HG03139 (cell line): ENCODE data around the gene SLA2.
"Not testable (repeated sequence)": the region's sequence is repeated elsewhere in the genome, so short reads cannot be mapped to it uniquely, and the experiment has no call there.

ENCODE experiments used
- ATAC-seq: cut with Tn5 transposase; IDR thresholded peaks from one replicate; pipeline ENCODE4 v1.9.1; 2021; ENCODE audit not compliant: unreplicated experiment

SLA2 gene

DNA sequence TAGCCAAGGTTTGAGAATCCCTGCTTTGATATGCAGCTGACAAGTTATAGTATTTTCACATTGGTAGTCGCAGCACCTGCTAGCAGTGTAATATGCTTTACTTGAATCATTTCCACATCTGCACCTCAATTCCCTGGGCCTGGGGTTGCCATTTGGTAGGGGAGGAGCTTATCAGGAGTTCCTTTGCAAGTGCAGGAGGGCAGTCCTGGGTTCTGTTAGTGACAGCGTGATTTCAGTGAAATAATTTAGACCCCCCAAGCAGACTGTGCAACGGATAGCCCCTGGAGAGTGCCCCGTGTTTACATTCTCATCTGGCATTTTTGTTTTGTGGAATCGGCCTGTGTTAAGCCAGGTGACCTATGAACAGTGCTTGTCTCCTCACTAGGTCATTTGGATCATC lies 34.4 kb downstream of the SLA2 start:
- no peak for ATAC-seq

GRCh38 chr20:36608388-36608728 lies 37.6 kb downstream of the SLA2 start:
- not testable (repeated sequence) for ATAC-seq

DNA sequence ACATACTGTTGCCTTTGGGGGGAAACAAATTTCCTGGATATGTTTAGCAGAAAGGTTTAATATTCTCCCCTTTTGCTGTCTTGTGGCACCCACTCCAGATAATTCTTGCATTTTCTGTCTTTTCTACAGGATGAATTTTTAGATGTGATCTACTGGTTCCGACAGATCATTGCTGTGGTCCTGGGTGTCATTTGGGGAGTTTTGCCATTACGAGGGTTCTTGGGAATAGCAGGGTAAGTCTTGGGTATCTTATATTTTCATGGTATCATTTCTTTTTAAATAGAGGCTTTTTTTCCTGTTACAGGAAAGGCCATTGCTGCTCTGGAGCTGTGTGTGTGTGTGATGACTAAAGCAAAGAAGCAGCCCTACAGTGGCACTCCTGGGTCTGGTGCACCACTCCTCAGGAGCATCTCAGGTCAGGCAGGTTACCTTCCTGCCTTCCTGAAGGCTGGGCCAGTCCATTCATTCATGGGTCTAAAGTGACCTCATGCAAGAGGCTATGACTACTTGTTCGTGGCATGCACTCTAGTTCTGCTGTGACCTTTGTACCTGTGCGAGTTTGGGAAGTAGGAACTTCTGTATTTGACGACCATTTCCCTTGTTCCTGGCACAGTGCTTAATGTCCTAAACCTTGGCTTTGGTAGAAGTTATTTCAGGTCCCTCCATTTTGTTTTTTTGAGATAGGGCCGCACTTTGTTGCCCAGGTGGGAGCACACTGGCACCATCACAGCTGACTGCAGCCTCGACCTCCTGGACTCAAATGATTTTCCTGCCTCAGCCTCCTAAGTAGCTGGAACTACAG lies 38.2 kb downstream of the SLA2 start:
- ATAC-seq, result no peak

DNA sequence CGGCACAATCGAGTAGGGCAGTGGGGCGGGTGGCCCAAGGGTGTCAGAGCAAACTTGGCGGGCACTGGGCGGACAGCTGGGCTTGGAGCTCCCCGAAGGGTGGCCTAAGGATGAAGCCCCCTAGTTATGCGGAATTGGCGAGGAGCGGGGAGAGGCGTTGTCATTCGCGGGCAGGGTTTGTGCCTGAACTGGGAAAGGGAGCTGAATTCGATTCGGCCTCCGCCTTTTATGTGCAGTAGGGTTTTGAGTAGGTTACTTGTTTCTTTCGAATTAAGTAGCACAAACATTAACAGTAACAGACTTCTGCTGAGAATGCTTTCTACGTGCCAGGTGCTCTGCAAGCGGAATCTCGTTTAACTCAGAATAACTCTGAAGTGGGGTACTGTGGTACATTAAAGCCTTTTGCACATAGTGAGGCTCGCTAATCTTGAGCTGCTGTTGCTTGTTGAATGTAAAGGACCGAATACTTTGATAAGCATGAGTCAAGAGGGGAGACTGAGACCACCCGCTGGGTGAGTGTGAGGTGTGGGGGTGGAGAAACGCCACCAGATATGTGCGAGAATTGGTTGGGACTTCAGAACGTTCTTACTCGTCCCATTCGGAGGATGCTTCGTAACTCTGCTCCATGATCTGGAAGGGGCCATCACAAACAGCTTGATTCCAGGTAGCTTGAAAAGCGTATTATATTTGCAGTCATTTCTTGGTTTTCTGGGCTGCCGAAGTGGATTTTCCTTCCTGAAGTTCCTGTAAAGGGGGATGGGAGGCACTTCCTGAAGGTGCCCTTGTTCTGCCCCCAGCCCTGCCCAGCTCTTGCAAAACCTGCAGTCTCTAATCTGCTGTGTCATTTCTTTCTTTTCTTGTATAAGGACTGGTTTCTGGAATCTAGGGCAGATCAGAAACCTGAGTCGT lies 39.6 kb downstream of the SLA2 start:
- ATAC-seq, result no peak

DNA sequence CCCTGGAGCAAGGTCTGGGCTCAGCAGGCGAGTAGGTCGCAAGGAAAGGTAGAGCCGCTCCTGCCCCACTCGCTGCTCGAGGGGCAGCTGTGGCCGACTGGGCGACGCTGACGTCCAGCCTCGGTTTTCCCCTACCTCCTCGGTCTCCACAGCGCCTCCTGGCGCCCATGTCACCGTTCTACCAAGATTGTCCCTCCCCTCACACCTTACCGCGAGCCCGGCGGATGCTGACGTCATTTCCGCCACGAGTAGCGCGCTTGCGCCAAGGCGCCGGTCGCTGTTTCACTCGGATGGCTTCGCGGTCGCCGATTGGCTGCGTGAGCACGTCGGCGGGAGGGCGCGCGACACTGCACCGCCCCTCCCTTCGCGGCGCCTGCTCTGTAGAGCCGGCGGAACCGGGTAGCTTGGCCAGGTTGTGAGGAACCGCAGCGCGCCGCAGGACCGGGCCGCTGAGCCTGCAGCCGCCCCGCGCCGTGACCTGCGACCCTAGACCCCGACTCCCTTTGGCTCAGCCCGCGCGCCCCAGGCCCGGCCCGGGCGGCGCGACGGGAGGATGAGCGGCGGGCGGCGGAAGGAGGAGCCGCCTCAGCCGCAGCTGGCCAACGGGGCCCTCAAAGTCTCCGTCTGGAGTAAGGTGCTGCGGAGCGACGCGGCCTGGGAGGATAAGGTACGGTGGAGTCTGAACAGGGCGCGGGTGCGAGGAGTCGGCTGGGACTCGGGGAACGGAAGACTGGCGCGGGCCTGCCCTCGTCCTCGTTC lies 40.4 kb downstream of the SLA2 start, which contains the start of gene RAB5IF:
TSS of gene RAB5IF (plus strand) at position 381 of the 759 bp plus-strand sequence. CDS start at position 554, 173 bp downstream.
- peak; percentile 76 for ATAC-seq

GRCh38 chr20:36604952-36605398 lies 41.0 kb downstream of the SLA2 start:
- peak; percentile 26 for ATAC-seq

GRCh38 chr20:36601540-36601939 lies 44.5 kb downstream of the SLA2 start:
- ATAC-seq, result no peak

DNA sequence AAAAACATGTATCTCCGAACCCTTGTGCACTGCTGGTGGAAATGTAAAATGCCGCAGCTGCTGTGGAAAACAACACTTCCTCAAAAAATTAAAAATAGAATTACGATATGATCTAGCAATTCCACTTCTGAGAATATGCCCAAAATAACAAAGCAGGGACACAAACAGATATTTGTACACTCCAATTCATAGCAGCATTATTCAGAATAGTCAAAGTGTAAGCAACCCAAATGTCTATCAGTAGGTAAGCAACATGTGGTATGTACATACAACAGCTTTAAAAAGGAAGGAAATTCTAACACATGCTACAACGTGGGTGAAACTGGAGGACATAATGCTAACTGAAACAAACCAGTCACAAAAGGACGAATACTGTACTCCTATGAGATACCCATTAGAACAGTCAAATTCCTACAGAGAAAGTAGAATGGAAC lies 46.1 kb downstream of the SLA2 start:
- no peak for ATAC-seq

DNA sequence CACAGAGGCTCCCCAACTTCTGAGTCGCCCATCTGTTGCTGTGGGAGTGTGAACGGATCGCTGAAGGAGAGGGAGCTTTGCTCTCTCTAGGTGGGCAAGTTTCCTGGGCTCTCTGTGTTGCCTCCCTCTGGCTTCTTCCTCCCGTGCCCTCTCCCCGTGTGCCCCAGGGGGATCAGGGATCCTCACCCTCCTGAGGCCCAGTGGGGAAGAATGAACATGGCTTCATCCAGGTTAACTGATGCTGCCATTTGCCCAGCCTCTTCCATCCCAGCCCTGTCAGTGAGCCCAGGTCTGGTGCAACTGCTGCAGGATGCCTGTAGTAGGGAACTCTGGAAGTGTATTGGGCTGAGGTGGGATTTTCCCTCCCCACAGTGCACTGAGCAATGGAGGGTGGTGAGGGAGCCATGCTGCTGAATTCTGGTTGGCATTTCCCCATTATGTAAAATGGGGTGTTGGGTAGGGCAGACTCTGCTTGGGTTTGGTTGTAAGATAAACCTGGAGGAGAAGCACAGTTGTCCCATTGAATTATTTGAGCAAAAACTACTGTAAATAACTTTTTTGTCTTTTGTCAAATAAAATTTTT lies 52.6 kb downstream of the SLA2 start:
- ATAC-seq, result no peak

GRCh38 chr20:36591854-36592641 lies 53.9 kb downstream of the SLA2 start:
- no peak for ATAC-seq

DNA sequence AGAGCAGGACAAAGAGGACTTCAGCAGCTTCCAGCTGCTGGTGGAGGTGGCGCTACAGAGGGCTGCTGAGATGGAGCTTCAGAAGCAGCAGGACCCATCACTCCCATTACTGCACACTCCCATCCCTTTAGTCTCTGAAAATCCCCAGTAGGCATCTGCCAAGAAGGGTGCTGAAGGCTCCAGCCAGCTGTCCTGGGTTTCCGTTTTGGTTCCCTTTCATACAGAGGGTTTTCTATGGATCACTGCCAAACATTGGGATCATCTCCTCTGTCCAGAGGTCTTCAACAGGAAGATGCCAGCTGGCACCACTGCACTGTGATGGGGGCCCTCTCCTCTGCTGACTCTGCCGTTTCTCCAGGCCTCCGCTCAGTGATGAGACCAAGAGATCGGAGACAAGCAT lies 54.7 kb downstream of the SLA2 start:
- no peak for ATAC-seq

GRCh38 chr20:36587388-36588070 lies 58.5 kb downstream of the SLA2 start:
- no peak for ATAC-seq

DNA sequence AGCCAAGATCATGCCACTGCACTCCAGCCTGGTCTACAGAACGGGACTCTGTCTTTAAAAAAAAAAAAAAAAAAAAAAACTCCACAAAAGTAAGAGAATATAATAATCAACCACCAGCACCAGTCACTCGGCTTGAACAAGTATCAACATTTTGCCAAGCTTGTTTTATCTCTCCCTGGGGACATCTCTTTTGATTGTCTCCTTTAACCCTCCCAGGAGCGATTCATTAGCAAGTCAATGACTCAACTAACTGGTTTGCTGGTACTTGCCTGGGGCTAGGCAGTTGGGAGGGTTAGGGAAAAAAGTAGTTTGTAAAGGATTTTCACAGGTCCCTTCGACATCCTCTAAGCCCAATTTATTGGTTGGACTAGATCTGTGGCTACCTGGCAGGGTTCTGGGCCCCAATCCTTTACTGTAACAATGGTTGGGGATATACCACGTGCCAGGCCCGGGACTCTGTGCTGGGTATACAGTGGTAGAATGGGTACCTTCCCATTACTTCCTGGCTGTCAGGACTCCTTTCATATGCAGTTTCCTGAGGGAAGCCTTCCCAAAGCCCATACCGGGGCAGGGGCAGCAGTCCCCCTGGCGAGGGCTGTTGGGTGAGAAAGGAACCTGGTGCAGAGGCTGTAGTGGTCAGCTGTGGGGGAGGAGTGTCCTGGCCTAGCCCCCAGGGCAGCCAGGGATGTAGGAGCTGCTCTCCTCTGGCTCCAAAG lies 60.4 kb downstream of the SLA2 start:
- no peak for ATAC-seq

GRCh38 chr20:36584018-36584481 lies 61.9 kb downstream of the SLA2 start:
- no peak for ATAC-seq

DNA sequence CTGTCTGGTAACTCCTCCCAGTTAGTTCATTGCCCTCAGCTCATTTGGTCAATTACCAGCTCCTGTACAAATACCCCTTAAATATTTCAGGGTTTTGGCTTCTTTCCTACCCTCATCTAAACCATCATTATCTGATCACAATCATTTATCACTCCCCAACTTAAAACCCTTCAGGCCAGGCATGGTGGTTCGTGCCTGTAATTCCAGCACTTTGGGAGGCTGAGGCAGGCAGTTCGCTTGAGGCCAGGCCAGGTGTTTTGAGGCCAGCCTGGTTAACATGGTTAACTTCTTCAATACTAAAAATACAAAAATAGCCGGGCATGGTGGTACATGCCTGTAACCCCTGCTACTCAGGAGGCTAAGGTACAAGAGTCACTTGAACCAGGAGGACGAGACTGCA lies 63.2 kb downstream of the SLA2 start:
- ATAC-seq, result no peak

GRCh38 chr20:36582322-36582721 lies 63.7 kb downstream of the SLA2 start:
- no peak for ATAC-seq

GRCh38 chr20:36579996-36580545 lies 65.9 kb downstream of the SLA2 start:
- no peak for ATAC-seq

GRCh38 chr20:36578356-36579041 lies 67.5 kb downstream of the SLA2 start:
- no peak for ATAC-seq
